HepG2 (cell line): ENCODE data around the gene ZFP69B. TPM values are rescaled to one million over a fixed set of nuclear protein-coding genes. Genes with fewer than 3 reads are reported as not detected.

Experiments
- AKAP8 ChIP-seq: sonication (generic); formaldehyde crosslinking; IDR thresholded peaks from 2 replicates; pipeline ENCODE4 v1.5.1; 2020; ENCODE audit warnings: mild to moderate bottlenecking, missing genetic modification reagents
- ATF2 ChIP-seq: sonication (generic); formaldehyde crosslinking; IDR thresholded peaks from 2 replicates; pipeline ENCODE4 v1.4.0; 2020; ENCODE audit warnings: missing genetic modification reagents
- LCORL ChIP-seq, 2 experiments: fragments of 450-650 bp in 1 of 2; sonication (generic) in 1 of 2; formaldehyde crosslinking in 1 of 2; IDR thresholded peaks; 2 replicates each; pipeline versions ENCODE4 v1.5.0 to v1.6.1; 2017 to 2020; ENCODE audit warnings: antibody characterized with exemption in 1 of 2, missing genetic modification reagents in 1 of 2
- MNT ChIP-seq: fragments of 450-650 bp; IDR thresholded peaks from 2 replicates; pipeline ENCODE4 v1.6.1; 2016
- MTF1 ChIP-seq: sonication (generic); formaldehyde crosslinking; IDR thresholded peaks from 2 replicates; pipeline ENCODE4 v1.5.0; 2020; ENCODE audit warnings: missing genetic modification reagents
- NR3C1 ChIP-seq: sonication (generic); formaldehyde crosslinking; IDR thresholded peaks from 2 replicates; pipeline ENCODE4 v1.4.0; 2020; ENCODE audit warnings: missing genetic modification reagents
- ZNF589 ChIP-seq: sonication (generic); formaldehyde crosslinking; conservative IDR thresholded peaks from 2 replicates; pipeline ENCODE4 v1.8.0; 2022; ENCODE audit warnings: mild to moderate bottlenecking, moderate library complexity, missing genetic modification reagents
- ZNF709 ChIP-seq: sonication (generic); formaldehyde crosslinking; IDR thresholded peaks from 2 replicates; pipeline ENCODE4 v1.5.0; 2020; ENCODE audit warnings: mild to moderate bottlenecking, missing genetic modification reagents
- ZNF841 ChIP-seq: sonication (generic); formaldehyde crosslinking; IDR thresholded peaks from 2 replicates; pipeline ENCODE4 v1.8.1; 2023; ENCODE audit warnings: missing genetic modification reagents, borderline replicate concordance
- ZSCAN31 ChIP-seq: sonication (generic); formaldehyde crosslinking; IDR thresholded peaks from 2 replicates; pipeline ENCODE4 v1.5.0; 2020; ENCODE audit warnings: low read depth, mild to moderate bottlenecking, missing genetic modification reagents
- polyA plus RNA-seq, 8 experiments: library from polyadenylated mRNA; depleted of rRNA in 3 of 8; stranded (reverse) in 7 of 8; unstranded in 1 of 8; fragments of >200 nt; fragmentation: Illumina TruSeq in 4 of 8; extraction: Trizol in 4 of 8; gene quantifications; 2 replicates each; pipeline versions ENCODE4 v1.2.1 to v1.2.3, GENCODE V29; 2011 to 2016; ENCODE audit warnings: low read depth in 4 of 8, missing spikeins in 1 of 8, mixed read lengths in 1 of 8; ENCODE audit not compliant: insufficient read depth in 1 of 8
- total RNA-seq, 5 experiments: library from RNA; depleted of rRNA; stranded (reverse); fragments of >200 nt; fragmentation: Illumina TruSeq; extraction: Trizol; gene quantifications; 2 replicates each; pipeline ENCODE4 v1.2.3, GENCODE V29; 2016; ENCODE audit warnings: low read depth in 1 of 5
- TF ChIP-seq, protein P1 (sequence below): sonication (generic); formaldehyde crosslinking; IDR thresholded peaks from 2 replicates; pipeline ENCODE4 v1.5.0; 2020; ENCODE audit warnings: missing genetic modification reagents
- TF ChIP-seq, protein P2 (sequence below): sonication (generic); formaldehyde crosslinking; IDR thresholded peaks from 2 replicates; pipeline ENCODE4 v1.9.0; 2022; ENCODE audit warnings: low read depth, missing genetic modification reagents
- TF ChIP-seq, protein P3 (sequence below): sonication (generic); formaldehyde crosslinking; IDR thresholded peaks from 2 replicates; pipeline ENCODE4 v1.4.0; 2020; ENCODE audit warnings: mild to moderate bottlenecking, missing genetic modification reagents, borderline replicate concordance

Gene ZFP69B
- total and polyA plus RNA-seq, 2 of the 13 experiments (the other 11 are each of a cell fraction or from before 2014, with no cell fraction given): 4.6 to 7.7 TPM

- TF ChIP-seq MTF1 (CRISPR knock-in tag) (no peak), NR3C1 (CRISPR knock-in tag) (no peak), ATF2 (CRISPR knock-in tag) (peak; percentile 55; the same call in 1 of the 2 replicates), ZNF709 (peak; percentile 87; the same call in 1 of the 2 replicates), ZNF589 (CRISPR knock-in tag) (no peak), ZNF841 (CRISPR knock-in tag) (no peak), LCORL (IDR thresholded peaks at IDR 0.05) (no peak), LCORL (CRISPR knock-in tag; IDR thresholded peaks at IDR 0.05) (peak; percentile 78), AKAP8 (0 out of 2 replicates have a peak, but pooled peaks have one; percentile 23), MNT (no peak), ZSCAN31 (CRISPR knock-in tag) (no peak; the same call in 1 of the 2 replicates)
- TF ChIP-seq, protein P1, sequence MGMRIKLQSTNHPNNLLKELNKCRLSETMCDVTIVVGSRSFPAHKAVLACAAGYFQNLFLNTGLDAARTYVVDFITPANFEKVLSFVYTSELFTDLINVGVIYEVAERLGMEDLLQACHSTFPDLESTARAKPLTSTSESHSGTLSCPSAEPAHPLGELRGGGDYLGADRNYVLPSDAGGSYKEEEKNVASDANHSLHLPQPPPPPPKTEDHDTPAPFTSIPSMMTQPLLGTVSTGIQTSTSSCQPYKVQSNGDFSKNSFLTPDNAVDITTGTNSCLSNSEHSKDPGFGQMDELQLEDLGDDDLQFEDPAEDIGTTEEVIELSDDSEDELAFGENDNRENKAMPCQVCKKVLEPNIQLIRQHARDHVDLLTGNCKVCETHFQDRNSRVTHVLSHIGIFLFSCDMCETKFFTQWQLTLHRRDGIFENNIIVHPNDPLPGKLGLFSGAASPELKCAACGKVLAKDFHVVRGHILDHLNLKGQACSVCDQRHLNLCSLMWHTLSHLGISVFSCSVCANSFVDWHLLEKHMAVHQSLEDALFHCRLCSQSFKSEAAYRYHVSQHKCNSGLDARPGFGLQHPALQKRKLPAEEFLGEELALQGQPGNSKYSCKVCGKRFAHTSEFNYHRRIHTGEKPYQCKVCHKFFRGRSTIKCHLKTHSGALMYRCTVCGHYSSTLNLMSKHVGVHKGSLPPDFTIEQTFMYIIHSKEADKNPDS (CRISPR knock-in tag): peak; percentile 58; the same call in 1 of the 2 replicates
- TF ChIP-seq, protein P2, sequence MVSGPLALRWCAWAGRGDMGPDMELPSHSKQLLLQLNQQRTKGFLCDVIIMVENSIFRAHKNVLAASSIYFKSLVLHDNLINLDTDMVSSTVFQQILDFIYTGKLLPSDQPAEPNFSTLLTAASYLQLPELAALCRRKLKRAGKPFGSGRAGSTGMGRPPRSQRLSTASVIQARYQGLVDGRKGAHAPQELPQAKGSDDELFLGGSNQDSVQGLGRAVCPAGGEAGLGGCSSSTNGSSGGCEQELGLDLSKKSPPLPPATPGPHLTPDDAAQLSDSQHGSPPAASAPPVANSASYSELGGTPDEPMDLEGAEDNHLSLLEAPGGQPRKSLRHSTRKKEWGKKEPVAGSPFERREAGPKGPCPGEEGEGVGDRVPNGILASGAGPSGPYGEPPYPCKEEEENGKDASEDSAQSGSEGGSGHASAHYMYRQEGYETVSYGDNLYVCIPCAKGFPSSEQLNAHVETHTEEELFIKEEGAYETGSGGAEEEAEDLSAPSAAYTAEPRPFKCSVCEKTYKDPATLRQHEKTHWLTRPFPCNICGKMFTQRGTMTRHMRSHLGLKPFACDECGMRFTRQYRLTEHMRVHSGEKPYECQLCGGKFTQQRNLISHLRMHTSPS (CRISPR knock-in tag): 0 out of 2 replicates have a peak, but pooled peaks have one; percentile 18
- TF ChIP-seq, protein P3, sequence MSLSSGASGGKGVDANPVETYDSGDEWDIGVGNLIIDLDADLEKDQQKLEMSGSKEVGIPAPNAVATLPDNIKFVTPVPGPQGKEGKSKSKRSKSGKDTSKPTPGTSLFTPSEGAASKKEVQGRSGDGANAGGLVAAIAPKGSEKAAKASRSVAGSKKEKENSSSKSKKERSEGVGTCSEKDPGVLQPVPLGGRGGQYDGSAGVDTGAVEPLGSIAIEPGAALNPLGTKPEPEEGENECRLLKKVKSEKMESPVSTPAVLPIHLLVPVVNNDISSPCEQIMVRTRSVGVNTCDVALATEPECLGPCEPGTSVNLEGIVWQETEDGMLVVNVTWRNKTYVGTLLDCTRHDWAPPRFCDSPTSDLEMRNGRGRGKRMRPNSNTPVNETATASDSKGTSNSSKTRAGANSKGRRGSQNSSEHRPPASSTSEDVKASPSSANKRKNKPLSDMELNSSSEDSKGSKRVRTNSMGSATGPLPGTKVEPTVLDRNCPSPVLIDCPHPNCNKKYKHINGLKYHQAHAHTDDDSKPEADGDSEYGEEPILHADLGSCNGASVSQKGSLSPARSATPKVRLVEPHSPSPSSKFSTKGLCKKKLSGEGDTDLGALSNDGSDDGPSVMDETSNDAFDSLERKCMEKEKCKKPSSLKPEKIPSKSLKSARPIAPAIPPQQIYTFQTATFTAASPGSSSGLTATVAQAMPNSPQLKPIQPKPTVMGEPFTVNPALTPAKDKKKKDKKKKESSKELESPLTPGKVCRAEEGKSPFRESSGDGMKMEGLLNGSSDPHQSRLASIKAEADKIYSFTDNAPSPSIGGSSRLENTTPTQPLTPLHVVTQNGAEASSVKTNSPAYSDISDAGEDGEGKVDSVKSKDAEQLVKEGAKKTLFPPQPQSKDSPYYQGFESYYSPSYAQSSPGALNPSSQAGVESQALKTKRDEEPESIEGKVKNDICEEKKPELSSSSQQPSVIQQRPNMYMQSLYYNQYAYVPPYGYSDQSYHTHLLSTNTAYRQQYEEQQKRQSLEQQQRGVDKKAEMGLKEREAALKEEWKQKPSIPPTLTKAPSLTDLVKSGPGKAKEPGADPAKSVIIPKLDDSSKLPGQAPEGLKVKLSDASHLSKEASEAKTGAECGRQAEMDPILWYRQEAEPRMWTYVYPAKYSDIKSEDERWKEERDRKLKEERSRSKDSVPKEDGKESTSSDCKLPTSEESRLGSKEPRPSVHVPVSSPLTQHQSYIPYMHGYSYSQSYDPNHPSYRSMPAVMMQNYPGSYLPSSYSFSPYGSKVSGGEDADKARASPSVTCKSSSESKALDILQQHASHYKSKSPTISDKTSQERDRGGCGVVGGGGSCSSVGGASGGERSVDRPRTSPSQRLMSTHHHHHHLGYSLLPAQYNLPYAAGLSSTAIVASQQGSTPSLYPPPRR (CRISPR knock-in tag): peak; percentile 50
Observed at GRCh38 chr1:40508375-40509341, 58.4 kb downstream of the ZFP69B start, which contains the start of gene EXO5 (continued).
